ENCODE results near the gene ZNF773.

DNA sequence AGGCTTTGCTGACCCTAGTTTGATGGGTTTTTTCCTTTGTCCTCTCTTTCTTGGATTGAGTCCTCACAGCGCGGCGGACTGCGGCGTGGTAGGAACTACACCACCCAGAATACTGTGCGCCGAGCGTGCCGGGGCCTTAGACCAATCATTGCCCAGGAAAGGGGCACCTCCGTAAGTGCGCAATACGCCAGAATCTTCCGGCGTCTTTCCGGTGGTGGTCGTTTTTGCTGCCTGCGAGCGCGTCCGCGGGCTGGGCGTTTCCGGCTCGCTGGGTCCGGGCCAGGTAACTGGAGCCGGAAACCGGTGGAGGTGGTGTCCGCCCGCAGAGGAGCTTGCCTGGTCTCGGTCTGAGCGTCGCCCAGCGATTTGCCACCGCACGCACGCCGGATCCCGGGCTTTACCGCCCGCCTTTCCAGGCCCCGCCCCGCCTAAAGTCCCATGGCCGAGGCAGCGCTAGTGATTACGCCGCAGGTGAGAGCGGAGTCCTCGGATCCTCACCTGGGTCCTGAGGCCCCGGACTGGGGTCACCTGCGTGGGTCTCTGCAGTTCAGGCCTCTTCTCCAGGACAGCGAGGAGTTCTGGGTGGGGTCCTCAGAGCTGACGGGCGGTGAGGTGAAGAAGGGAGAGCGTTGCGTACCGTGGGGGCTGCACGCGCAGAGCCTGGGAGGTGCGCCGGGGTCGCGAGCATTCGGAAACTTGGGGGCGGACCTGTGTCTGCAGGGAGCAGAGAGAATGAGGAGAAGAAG, 27.6 kb downstream of the ZNF773 start, which contains the start of gene ZNF549:
- TF ChIP-seq, protein P1, sequence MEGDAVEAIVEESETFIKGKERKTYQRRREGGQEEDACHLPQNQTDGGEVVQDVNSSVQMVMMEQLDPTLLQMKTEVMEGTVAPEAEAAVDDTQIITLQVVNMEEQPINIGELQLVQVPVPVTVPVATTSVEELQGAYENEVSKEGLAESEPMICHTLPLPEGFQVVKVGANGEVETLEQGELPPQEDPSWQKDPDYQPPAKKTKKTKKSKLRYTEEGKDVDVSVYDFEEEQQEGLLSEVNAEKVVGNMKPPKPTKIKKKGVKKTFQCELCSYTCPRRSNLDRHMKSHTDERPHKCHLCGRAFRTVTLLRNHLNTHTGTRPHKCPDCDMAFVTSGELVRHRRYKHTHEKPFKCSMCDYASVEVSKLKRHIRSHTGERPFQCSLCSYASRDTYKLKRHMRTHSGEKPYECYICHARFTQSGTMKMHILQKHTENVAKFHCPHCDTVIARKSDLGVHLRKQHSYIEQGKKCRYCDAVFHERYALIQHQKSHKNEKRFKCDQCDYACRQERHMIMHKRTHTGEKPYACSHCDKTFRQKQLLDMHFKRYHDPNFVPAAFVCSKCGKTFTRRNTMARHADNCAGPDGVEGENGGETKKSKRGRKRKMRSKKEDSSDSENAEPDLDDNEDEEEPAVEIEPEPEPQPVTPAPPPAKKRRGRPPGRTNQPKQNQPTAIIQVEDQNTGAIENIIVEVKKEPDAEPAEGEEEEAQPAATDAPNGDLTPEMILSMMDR (IDR thresholded peaks at IDR 0.05): no peak
- peak; percentile 44 to 72 (median 64) for TF ChIP-seq POLR2AphosphoS5 (IDR thresholded peaks at IDR 0.05)
- no peak for TF ChIP-seq POLR2A (IDR thresholded peaks at IDR 0.05)
- peak in 1 of 4 donors; percentile 37 for TF ChIP-seq EP300 (IDR thresholded peaks at IDR 0.05)
